Esophagus (tissue), 2 donors: ENCODE data around the gene HOXB2. TPM values are rescaled to one million over a fixed set of nuclear protein-coding genes. Genes with fewer than 3 reads are reported as not detected.
"Not testable (repeated sequence)": the region's sequence is repeated elsewhere in the genome, so short reads cannot be mapped to it uniquely, and the experiment has no call there.

Source experiments
- H3K27ac ChIP-seq, 2 donors: one replicate each; pipeline ENCODE4 v1.5.1; 2013; ENCODE audit warnings: low read depth in 2 of 2, mild to moderate bottlenecking in 2 of 2, inconsistent platforms in 1 of 2, low read length in 1 of 2, moderate library complexity in 1 of 2
- H3K27me3 ChIP-seq, 2 donors: one replicate each; pipeline ENCODE4 v1.6.1; 2013; ENCODE audit warnings: low read length in 2 of 2, control low read depth in 1 of 2, mild to moderate bottlenecking in 1 of 2; ENCODE audit not compliant: insufficient read depth in 2 of 2, control insufficient read depth in 1 of 2
- H3K36me3 ChIP-seq, 2 donors: one replicate each; pipeline ENCODE4 v1.6.1; 2013; ENCODE audit warnings: low read length in 1 of 2; ENCODE audit not compliant: control insufficient read depth in 2 of 2, insufficient read depth in 2 of 2
- H3K4me1 ChIP-seq, 2 donors: one replicate each; pipeline ENCODE4 v1.6.1; 2013; ENCODE audit warnings: low read length in 1 of 2; ENCODE audit not compliant: control insufficient read depth in 2 of 2, insufficient read depth in 2 of 2
- H3K4me3 ChIP-seq, 2 donors: one replicate each; pipeline ENCODE4 v1.5.1; 2013; ENCODE audit warnings: low read length in 2 of 2, mild to moderate bottlenecking in 2 of 2, low read depth in 1 of 2, moderate library complexity in 1 of 2
- H3K9me3 ChIP-seq, 2 donors: one replicate each; pipeline ENCODE4 v1.6.1; 2013; ENCODE audit warnings: mild to moderate bottlenecking in 2 of 2, low read depth in 1 of 2, low read length in 1 of 2, moderate library complexity in 1 of 2; ENCODE audit not compliant: control insufficient read depth in 2 of 2, insufficient read depth in 1 of 2
- WGBS, 2 donors: extraction: QIAGEN DNeasy Blood & Tissue Kit; methylation state at CpG; one replicate each; pipeline ENCODE4 v1.1.7; 2013; 5-methylcytosine and 5-hydroxymethylcytosine counted together
- polyA plus RNA-seq, 2 donors: library from polyadenylated mRNA; stranded (reverse); fragments of 200-250 nt; gene quantifications; one replicate each; pipeline ENCODE4 v1.2.3, GENCODE V29; 2013
- donor health status: healthy with polysubstance abuse.
- donor health status: Bipolar disorder and iron deficiency.

The HOXB2 gene
- polyA plus RNA-seq, 2 donors = 11.3 to 18.9 TPM

GRCh38 chr17:48513666-48514455 is 31.0 kb downstream of the HOXB2 start:
- Histone ChIP-seq H3K4me1 (no peaks in the 10 kb centered on the region), H3K9me3 (no peaks in the 10 kb centered on the region), H3K4me3 (no peak overlapping the region), H3K27me3 (no peaks in the 10 kb centered on the region), H3K36me3 (no peaks in the 10 kb centered on the region), H3K27ac (no peak overlapping the region)
- WGBS, 2 donors = 63 to 88% methylated on average over 6 of the region's 6 CpGs

- Histone ChIP-seq H3K9me3 (no peaks in the 10 kb centered on the region), H3K27ac (no peak overlapping the region), H3K4me1 (no peaks in the 10 kb centered on the region), H3K4me3 (no peak overlapping the region), H3K36me3 (no peaks in the 10 kb centered on the region), H3K27me3 (no peaks in the 10 kb centered on the region)
- WGBS, 2 donors = 57 to 70% methylated on average over 7 of the region's 7 CpGs
These were observed 31.8 kb downstream of the HOXB2 start for GRCh38 chr17:48513097-48513496.

DNA sequence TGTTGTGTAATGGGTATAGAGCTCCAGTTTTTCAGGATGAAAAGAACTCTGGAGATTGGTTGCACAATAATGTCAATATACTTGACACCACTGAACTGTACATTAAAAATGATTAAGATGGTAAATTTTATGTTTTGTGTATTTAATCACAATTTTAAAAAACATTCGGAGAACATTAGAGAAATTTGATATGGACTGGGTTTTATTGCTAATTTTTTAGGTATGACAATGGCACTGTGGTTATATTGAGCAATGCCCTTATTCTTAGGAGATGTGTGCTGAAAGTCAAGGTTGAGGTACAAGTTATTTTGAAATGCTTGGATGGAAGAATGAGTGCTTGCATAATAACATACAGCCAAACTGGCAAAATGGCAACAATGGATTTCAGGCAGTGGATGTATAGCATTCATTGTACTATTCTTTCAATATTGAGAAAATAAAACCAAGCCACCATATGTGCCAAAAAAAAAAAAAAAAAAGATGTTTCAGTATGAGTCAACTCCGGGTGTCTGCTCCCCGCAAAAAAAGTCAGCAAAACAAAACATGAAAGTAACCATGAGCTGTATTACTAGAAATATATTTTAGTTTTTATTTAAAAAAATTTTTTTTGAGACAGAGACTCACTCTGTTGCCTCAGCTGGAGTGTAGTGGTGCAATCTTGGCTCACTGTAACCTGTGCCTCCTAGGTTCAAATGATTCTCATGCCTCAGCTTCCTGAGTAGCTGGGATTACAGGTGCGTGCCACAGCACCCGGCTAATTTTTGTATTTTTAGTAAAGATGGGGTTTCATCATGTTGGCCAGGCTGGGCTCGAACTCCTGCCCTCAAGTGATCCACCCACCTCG is 33.9 kb downstream of the HOXB2 start:
- 62 to 70% methylated on average over 7 of the region's 7 CpGs for WGBS, 2 donors
- H3K9me3 ChIP-seq = no peaks in the 10 kb centered on the region
- no peak overlapping the region for H3K4me3 ChIP-seq
- H3K36me3 ChIP-seq = no peaks in the 10 kb centered on the region
- no peak overlapping the region for H3K27ac ChIP-seq
- H3K4me1 ChIP-seq = no peaks in the 10 kb centered on the region
- H3K27me3 ChIP-seq = no peaks in the 10 kb centered on the region

DNA sequence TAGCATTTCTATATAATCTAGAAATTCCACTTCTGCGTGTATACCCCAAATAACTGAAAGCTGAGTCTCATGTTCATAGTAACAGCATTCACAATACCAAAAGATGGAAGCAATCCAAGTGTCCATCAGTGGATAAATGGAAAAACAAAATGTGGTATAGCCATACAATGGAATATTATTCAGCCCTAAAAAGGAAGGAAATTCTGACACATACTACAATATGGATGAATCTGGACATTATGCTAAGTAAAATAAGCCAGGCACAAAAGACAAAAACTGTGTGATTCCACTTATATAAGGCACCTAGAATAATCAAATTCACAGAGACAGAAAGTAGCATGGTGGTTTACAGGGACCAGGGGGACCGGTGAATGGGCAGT is 34.5 kb downstream of the HOXB2 start:
- no peak overlapping the region for H3K27ac ChIP-seq
- H3K36me3 ChIP-seq = no peaks in the 10 kb centered on the region
- no peaks in the 10 kb centered on the region for H3K4me1 ChIP-seq
- WGBS, 2 donors = 87 to 91% methylated on average over 2 of the region's 2 CpGs
- H3K4me3 ChIP-seq = no peak overlapping the region
- H3K27me3 ChIP-seq = no peaks in the 10 kb centered on the region
- no peaks in the 10 kb centered on the region for H3K9me3 ChIP-seq

DNA sequence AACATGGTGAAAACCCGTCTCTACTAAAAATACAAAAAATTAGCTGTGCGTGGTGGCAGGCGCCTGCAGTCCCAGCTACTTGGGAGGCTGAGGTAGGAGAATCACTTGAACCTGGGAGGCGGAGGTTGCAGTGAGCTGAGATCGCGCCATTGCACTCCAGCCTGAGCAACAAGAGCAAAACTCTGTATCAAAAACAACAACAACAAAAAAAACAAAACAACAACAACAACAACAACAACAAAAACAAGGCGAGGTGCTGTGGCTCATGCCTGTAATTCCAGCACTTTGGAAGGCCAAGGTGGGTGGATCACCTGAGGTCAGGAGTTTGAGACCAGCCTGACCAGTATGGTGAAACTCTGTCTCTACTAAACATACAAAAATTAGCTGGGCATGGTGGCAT is 35.2 kb downstream of the HOXB2 start:
- not testable (repeated sequence) for H3K4me3 ChIP-seq, H3K4me1 ChIP-seq, H3K27ac ChIP-seq, H3K9me3 ChIP-seq, H3K27me3 ChIP-seq, H3K36me3 ChIP-seq
- 98% methylated on average over 7 of the region's 7 CpGs for WGBS, 2 donors

DNA sequence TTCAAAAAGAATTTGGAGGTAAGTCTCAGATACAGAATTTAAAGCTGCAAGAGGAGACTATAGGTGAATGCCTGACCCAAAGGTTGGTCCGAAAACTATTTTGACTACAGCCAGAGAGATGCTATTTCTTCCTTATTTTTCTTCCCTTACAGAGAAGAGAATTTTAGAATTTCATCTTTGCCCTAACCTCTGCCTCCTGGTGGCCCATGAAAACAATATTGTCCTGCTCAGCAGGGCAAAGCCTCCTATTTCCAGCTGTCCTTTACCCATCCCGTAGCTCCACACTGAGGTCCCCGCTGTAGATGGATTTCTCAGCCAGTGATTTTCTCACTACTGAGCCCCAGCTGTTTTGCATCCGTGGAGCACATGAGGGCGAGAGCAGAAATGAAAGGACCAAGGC is 38.7 kb downstream of the HOXB2 start:
- Histone ChIP-seq H3K9me3 (no peaks in the 10 kb centered on the region), H3K4me3 (no peak overlapping the region), H3K4me1 (no peaks in the 10 kb centered on the region), H3K36me3 (no peaks in the 10 kb centered on the region), H3K27me3 (no peaks in the 10 kb centered on the region), H3K27ac (no peak overlapping the region)
- WGBS, 2 donors = 83 to 86% methylated on average over 5 of the region's 5 CpGs

GRCh38 chr17:48505788-48506187 is 39.1 kb downstream of the HOXB2 start:
- H3K27ac ChIP-seq = no peak overlapping the region
- no peaks in the 10 kb centered on the region for H3K4me1 ChIP-seq
- no peaks in the 10 kb centered on the region for H3K9me3 ChIP-seq
- 26 to 48% methylated on average over 1 of the region's 1 CpG for WGBS, 2 donors
- H3K36me3 ChIP-seq = no peaks in the 10 kb centered on the region
- no peak overlapping the region for H3K4me3 ChIP-seq
- no peaks in the 10 kb centered on the region for H3K27me3 ChIP-seq

DNA sequence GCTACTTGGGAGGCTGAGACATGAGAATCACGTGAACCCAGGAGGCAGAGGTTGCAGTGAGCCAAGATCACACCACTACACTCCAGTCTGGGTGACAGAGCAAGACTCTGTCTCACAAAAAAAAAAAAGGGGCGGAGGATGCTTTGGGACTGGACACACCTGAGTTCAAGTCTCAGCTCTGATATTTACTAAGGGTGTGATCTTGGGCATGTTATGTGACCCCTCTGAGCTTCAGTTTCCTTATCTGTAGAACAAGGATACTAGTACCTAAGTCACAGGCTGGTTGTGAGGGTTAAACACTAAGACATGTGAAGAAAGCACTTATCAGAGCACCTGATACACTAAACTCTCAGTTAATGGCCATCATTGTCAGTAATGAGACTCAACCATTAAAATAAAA is 40.0 kb downstream of the HOXB2 start:
- no peak overlapping the region for H3K4me3 ChIP-seq
- 87 to 88% methylated on average over 2 of the region's 2 CpGs for WGBS, 2 donors
- no peaks in the 10 kb centered on the region for H3K9me3 ChIP-seq
- no peaks in the 10 kb centered on the region for H3K27me3 ChIP-seq
- H3K36me3 ChIP-seq = no peaks in the 10 kb centered on the region
- no peak overlapping the region for H3K27ac ChIP-seq
- no peaks in the 10 kb centered on the region for H3K4me1 ChIP-seq

DNA sequence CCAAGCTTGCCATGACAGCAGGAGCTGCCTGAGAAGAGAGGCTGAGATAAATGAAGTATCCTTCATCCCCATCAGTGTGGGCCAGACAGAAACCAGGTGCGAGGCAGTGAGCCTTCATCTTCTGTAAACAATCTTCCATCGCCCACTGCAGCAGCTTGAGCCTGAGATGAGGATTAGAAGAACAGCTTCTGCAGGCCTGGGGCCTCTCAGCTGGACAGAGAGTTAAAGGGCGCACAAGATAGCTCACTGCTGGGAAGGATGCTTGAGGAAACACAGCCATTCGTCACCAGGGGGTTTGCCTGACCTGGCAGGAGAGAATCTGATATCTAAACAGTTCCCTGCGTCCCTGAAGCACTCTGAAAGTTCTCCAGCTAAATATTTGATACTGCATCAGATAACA is 41.2 kb downstream of the HOXB2 start:
- no peaks in the 10 kb centered on the region for H3K9me3 ChIP-seq
- no peaks in the 10 kb centered on the region for H3K27me3 ChIP-seq
- no peak overlapping the region for H3K27ac ChIP-seq
- H3K4me3 ChIP-seq = no peak overlapping the region
- WGBS, 2 donors = 73 to 86% methylated on average over 5 of the region's 5 CpGs
- H3K36me3 ChIP-seq = no peaks in the 10 kb centered on the region
- H3K4me1 ChIP-seq = no peaks in the 10 kb centered on the region
